GM12892 (cell line): Measurements from ENCODE around the gene IL3.

ENCODE experiments used
- POLR2A ChIP-seq: IDR thresholded peaks from 2 replicates; pipeline ENCODE4 v1.6.1; 2011; ENCODE audit warnings: low read depth, low read length, control low read depth
- POLR2AphosphoS5 ChIP-seq: IDR thresholded peaks from 2 replicates; pipeline ENCODE4 v1.6.1; 2011; ENCODE audit warnings: low read depth, low read length, control low read depth

DNA sequence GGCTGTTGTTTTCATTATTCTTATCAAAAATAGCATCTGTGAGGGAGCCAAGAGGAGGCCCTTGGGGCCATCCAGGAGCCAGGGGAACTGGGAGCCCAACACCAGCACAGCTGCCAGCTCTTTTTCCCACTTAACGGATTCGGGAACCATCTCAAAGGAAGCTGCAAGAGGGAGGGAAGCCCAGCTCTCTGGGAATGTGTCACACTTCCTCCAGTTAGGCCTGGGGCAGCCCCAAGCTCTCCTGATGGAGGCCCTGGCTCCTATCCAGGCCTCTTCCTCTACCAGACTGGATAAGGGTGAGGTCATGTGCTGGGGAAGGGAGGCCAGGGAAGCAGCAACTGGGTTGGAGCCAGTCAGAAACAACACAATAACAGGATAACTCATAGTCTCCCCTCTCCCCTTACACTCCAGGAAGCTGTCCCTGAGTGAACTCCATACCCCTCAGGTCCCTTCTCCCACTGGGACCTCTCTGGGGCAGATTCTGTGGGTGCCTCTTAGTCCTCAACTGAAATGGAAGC is 25.9 kb downstream of the IL3 start:
- no peak for TF ChIP-seq POLR2AphosphoS5
- no peak for TF ChIP-seq POLR2A
